Cardiac muscle cell (in vitro differentiated cells and primary cell): ENCODE data around the gene NDUFA12. TPM values are rescaled to one million over a fixed set of nuclear protein-coding genes. Genes with fewer than 3 reads are reported as not detected.

Experiments used
- DNase-seq, 2 donors: peaks; one replicate each; pipeline versions ENCODE4 v3.0.0 to v3.0.0-alpha.2; 2010 to 2017; ENCODE audit warnings: low read depth in 1 of 2, low spot score in 1 of 2
- H3K27ac ChIP-seq: fragments of 200-600 bp; sonication (generic); 2 replicates; pipeline ENCODE4 v1.5.1; 2016
- H3K27me3 ChIP-seq: fragments of 200-600 bp; sonication (generic); 2 replicates; pipeline ENCODE4 v1.6.0; 2016; ENCODE audit warnings: control low read depth
- H3K36me3 ChIP-seq: fragments of 200-600 bp; sonication (generic); 2 replicates; pipeline ENCODE4 v1.5.1; 2016; ENCODE audit warnings: control low read depth
- H3K4me1 ChIP-seq: fragments of 200-600 bp; sonication (generic); 2 replicates; pipeline ENCODE4 v1.8.1; 2017; ENCODE audit warnings: low read depth, mild to moderate bottlenecking, mixed run types
- H3K4me3 ChIP-seq: fragments of 200-600 bp; sonication (generic); 2 replicates; pipeline ENCODE4 v1.5.1; 2016; ENCODE audit warnings: mild to moderate bottlenecking
- H3K9me3 ChIP-seq: fragments of 200-600 bp; sonication (generic); 2 replicates; pipeline ENCODE4 v1.5.1; 2017; ENCODE audit warnings: low read depth, mild to moderate bottlenecking, control low read depth
- polyA plus RNA-seq: library from polyadenylated mRNA; unstranded; fragments of >200 nt; fragmentation: Nextera tagmentation; extraction: Ambion mirVana; gene quantifications from 2 replicates; pipeline ENCODE4 v1.2.1, GENCODE V29; 2016
- total RNA-seq: library from RNA; depleted of rRNA; stranded (reverse); fragments of >200 nt; gene quantifications from 2 replicates; pipeline ENCODE4 v1.2.3, GENCODE V29; 2016
- TF ChIP-seq, protein P1 (sequence below): IDR thresholded peaks from 2 replicates; pipeline ENCODE4 v1.5.1; 2012; ENCODE audit warnings: low read depth, mild to moderate bottlenecking, low read length

Gene NDUFA12
- total and polyA plus RNA-seq, 2 experiments from 2014 or later = 157 to 321 TPM

DNA sequence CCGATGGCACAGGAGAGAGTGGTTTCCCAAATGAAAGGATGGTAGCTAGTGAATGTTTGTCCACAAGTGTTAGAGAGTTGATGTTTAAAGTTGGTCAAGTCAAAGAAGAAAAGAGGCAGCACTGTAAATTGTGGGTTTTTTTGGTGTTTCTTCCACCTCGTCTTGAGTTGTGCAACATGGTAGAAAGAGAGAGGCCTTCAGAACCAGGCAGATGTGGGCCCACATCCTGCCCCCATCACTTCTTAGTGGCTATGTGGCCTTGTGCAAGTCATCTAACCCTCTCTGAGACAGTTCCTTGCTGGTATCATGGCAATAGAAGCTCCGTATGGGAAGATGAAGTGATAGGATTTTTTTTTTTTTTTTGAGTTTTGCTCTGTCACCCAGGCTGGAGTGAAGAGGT is 60.8 kb downstream of the NDUFA12 start:
- no peak for DNase-seq
- H3K27ac ChIP-seq = no peak overlapping the region
- no peaks in the 10 kb centered on the region for H3K27me3 ChIP-seq
- peaks cover 3% of the 10 kb centered on the region for H3K4me1 ChIP-seq
- no peaks in the 10 kb centered on the region for H3K36me3 ChIP-seq
- TF ChIP-seq, protein P1, sequence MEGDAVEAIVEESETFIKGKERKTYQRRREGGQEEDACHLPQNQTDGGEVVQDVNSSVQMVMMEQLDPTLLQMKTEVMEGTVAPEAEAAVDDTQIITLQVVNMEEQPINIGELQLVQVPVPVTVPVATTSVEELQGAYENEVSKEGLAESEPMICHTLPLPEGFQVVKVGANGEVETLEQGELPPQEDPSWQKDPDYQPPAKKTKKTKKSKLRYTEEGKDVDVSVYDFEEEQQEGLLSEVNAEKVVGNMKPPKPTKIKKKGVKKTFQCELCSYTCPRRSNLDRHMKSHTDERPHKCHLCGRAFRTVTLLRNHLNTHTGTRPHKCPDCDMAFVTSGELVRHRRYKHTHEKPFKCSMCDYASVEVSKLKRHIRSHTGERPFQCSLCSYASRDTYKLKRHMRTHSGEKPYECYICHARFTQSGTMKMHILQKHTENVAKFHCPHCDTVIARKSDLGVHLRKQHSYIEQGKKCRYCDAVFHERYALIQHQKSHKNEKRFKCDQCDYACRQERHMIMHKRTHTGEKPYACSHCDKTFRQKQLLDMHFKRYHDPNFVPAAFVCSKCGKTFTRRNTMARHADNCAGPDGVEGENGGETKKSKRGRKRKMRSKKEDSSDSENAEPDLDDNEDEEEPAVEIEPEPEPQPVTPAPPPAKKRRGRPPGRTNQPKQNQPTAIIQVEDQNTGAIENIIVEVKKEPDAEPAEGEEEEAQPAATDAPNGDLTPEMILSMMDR = no peak
- no peaks in the 10 kb centered on the region for H3K9me3 ChIP-seq
- H3K4me3 ChIP-seq = no peak overlapping the region

DNA sequence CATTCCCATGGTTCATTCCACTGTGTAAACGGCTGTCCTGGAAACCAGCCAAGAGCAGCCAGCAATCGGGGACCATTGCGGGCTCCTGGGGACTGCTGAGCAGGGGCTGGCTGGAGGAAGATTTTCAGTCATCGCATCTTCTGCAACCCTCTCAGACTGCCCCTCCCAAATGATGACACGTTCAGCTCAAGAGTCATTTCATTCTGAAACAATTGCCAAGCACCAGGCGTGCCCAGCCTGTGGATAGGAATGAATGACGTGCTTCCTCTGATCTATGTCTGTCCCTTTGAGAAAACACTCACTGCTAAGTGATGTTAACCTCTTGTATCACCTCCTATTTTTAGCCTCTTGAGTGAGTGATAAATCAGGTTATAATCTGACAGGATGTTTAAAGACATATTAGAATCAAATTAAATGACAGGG is 62.0 kb downstream of the NDUFA12 start:
- TF ChIP-seq, protein P1 = no peak
- Histone ChIP-seq H3K4me3 (no peak overlapping the region), H3K27me3 (no peaks in the 10 kb centered on the region), H3K36me3 (no peaks in the 10 kb centered on the region), H3K9me3 (no peaks in the 10 kb centered on the region), H3K27ac (no peak overlapping the region), H3K4me1 (peaks cover 3% of the 10 kb centered on the region)
- DNase-seq = peak; percentile 10 to 63

DNA sequence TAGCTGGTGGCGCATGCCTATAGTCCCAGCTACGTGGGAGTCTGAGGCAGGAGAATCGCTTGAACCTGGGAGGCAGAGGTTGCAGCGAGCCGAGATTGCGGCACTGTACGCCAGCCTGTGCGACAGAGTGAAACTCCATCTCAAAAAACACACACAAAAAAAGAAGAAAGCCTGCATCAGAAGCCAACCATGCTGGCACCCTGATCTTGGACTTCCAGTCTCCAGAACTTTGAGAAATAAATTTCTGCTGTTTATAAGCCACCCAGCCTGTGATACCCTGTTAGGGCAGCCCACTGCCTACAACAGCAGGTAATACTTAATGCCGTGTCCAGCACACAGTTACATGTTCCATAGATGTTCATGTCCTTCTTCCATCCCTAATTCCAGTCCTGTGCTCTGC is 62.7 kb downstream of the NDUFA12 start:
- TF ChIP-seq, protein P1 = no peak
- H3K4me3 ChIP-seq = no peak overlapping the region
- no peak for DNase-seq
- H3K27ac ChIP-seq = no peak overlapping the region
- H3K4me1 ChIP-seq = peaks cover 3% of the 10 kb centered on the region
- H3K9me3 ChIP-seq = no peaks in the 10 kb centered on the region
- no peaks in the 10 kb centered on the region for H3K36me3 ChIP-seq
- H3K27me3 ChIP-seq = no peaks in the 10 kb centered on the region

DNA sequence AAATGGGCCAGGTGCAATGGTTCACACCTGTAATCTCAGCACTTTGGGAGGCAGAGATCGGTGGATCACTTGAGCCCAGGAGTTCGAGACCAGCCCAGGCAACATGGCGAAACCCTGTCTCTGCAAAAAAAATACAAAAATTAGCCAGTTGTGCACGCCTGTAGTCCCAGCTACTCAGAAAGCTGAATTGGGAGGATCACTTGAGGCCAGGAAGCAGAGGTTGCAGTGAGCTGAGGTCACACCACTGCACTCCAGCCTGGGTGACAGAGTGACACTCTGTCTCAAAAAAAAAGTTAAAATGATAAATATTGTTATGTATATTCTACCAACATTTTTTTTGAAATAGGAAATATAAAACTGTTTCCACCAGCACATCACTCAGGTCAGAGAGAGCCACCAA is 64.9 kb downstream of the NDUFA12 start:
- TF ChIP-seq, protein P1 = no peak
- Histone ChIP-seq H3K36me3 (no peaks in the 10 kb centered on the region), H3K27ac (no peak overlapping the region), H3K9me3 (no peaks in the 10 kb centered on the region), H3K4me3 (no peak overlapping the region), H3K27me3 (no peaks in the 10 kb centered on the region), H3K4me1 (peaks cover 3% of the 10 kb centered on the region)
- no peak for DNase-seq

DNA sequence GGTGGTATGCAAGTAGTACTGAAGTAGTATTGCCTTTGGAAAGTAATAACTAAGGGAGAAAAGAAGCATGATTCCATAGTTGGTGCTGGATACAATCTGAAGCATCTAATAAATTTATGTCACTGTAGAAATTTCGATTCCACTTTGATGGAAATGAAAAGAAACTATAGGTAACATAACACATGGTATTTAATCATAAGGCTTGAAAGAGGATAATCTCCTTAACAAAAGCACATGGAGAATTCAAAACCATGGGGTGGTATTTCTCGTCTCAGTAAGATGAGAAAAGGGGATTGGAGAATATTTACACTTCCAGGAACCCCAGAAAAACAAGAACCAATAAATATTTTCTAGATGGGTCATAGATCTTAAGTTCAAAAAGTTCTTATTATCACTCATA is 72.7 kb downstream of the NDUFA12 start:
- H3K4me1 ChIP-seq = no peaks in the 10 kb centered on the region
- no peak overlapping the region for H3K4me3 ChIP-seq
- no peak for DNase-seq
- no peaks in the 10 kb centered on the region for H3K27me3 ChIP-seq
- H3K9me3 ChIP-seq = no peaks in the 10 kb centered on the region
- TF ChIP-seq, protein P1 = no peak
- no peaks in the 10 kb centered on the region for H3K36me3 ChIP-seq
- no peak overlapping the region for H3K27ac ChIP-seq

DNA sequence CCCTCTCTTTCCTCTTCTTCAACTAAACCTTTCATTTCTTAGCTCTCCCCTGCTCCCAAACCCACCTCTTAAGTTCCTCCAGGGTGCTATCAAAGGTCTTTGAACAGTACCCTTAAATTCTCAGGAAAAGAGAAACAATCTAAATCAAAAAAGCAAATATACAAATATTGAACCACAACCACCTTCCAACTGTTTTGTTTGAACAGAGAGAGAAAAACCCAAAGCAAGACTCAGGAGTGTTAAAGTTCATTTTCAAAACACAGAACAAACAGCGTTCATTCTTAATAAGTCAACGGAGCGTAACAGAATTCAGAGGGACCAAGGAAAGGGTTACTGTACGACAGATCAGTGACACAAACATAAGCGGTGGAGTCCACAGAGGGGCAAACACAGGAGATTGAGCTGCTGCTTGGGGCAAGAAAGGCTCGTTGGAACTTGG is 73.3 kb downstream of the NDUFA12 start:
- TF ChIP-seq, protein P1 = no peak
- DNase-seq = no peak
- H3K9me3 ChIP-seq = no peaks in the 10 kb centered on the region
- no peaks in the 10 kb centered on the region for H3K27me3 ChIP-seq
- no peaks in the 10 kb centered on the region for H3K36me3 ChIP-seq
- H3K27ac ChIP-seq = no peak overlapping the region
- no peak overlapping the region for H3K4me3 ChIP-seq
- no peaks in the 10 kb centered on the region for H3K4me1 ChIP-seq
